ENCODE results near the gene VPS8.

VPS8 gene

DNA sequence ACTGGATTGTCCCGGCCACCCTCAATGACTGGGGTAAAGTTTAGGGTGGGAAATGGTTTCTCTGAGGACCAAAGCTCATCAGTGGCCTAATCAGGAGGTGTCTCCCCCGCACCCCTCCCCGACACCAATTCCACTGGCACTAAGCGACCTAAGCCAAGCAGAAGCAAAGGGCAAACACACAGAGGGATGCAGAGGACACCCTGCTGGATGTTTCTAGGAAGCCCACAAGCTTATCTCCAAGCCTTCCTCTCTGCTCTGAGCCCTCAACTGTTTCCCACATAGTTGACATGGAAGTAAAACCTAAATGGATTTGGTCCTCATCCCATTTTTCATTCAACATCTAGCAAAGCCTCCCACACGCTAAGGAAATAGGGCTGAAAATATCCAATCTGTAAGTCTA is 272.4 kb downstream of the VPS8 start:
- TF ChIP-seq ZNF565 (CRISPR knock-in tag; conservative IDR thresholded peaks at IDR 0.05; ENCODE audit: low read depth) (no peak), TOX (CRISPR knock-in tag; IDR thresholded peaks at IDR 0.05; ENCODE audit: borderline replicate concordance) (no peak), ZNF8 (CRISPR knock-in tag; IDR thresholded peaks at IDR 0.05) (no peak), PPARA (CRISPR knock-in tag; IDR thresholded peaks at IDR 0.05; ENCODE audit: borderline replicate concordance) (no peak)
- TF ChIP-seq, protein P1, sequence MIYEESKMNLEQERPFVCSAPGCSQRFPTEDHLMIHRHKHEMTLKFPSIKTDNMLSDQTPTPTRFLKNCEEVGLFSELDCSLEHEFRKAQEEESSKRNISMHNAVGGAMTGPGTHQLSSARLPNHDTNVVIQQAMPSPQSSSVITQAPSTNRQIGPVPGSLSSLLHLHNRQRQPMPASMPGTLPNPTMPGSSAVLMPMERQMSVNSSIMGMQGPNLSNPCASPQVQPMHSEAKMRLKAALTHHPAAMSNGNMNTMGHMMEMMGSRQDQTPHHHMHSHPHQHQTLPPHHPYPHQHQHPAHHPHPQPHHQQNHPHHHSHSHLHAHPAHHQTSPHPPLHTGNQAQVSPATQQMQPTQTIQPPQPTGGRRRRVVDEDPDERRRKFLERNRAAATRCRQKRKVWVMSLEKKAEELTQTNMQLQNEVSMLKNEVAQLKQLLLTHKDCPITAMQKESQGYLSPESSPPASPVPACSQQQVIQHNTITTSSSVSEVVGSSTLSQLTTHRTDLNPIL (CRISPR knock-in tag; IDR thresholded peaks at IDR 0.05; ENCODE audit: low read depth) = no peak
- no peak for ATAC-seq

DNA sequence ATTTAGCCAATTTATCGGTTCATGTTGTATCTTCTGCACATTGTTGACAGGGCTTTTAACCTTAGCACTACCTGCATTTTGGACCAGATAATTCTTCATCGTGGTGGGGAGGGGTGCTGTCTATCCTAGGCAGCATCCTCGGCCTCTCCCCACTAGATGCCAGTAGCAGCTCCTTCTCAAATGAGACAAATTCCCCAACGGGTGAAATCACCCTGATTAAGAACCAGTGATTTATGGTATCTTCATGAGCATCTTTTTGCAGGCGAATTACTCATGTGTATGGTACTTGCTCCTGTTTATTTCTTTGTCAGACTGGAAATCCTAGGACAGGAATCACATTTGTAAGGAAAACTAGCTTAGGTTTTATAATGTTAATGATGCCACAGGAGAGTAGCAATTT is 272.9 kb downstream of the VPS8 start:
- no peak for TF ChIP-seq ESRRG (CRISPR knock-in tag; IDR thresholded peaks at IDR 0.05)
- peak; percentile 66 for TF ChIP-seq ISL1 (CRISPR knock-in tag; IDR thresholded peaks at IDR 0.05)
- TF ChIP-seq, protein P1 (CRISPR knock-in tag; IDR thresholded peaks at IDR 0.05; ENCODE audit: low read depth) = peak; percentile 24; the same call in 1 of the 2 replicates
- ATAC-seq = peak; percentile 58

DNA sequence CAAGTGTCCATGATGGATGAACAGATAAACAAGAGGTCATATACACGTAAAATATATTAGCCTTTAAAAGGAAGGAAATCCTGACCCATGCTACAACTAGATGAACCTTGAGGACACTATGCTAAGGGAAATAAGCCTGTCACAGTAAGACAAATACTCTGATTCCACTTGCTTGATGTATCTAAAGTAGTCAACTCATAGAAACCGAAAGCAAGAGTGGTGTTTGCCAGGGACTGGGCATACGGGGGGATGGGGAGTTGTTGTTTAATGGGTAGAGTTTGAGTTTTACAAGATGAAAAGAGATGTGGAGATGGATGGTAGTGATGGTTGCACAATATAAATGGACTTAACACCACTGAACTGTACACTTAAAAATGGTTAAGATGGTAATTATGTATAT is 275.5 kb downstream of the VPS8 start:
- TF ChIP-seq OSR1 (CRISPR knock-in tag; IDR thresholded peaks at IDR 0.05) = no peak
- no peak for TF ChIP-seq SNAI2 (CRISPR knock-in tag; IDR thresholded peaks at IDR 0.05)
- no peak for TF ChIP-seq PPARA (CRISPR knock-in tag; IDR thresholded peaks at IDR 0.05; ENCODE audit: borderline replicate concordance)
- no peak for ATAC-seq

DNA sequence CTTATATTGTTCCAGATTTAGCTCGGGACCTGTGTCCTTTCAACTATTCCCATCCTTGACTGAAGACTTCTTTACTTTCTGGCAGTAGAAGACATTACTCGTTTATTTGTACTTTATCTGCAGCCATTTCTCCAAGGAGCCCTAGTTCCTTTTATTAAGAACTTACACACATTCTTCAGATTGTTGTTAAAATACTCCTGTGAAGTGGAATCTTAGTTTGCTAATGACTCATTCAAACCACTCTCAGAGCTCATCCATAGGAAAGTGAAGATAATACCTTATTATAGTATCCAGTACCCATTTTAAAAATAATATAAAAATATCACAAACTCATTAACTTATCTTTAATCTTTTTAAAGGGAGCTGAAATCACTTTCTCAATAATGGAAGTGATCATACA is 277.4 kb downstream of the VPS8 start:
- ATAC-seq = no peak

DNA sequence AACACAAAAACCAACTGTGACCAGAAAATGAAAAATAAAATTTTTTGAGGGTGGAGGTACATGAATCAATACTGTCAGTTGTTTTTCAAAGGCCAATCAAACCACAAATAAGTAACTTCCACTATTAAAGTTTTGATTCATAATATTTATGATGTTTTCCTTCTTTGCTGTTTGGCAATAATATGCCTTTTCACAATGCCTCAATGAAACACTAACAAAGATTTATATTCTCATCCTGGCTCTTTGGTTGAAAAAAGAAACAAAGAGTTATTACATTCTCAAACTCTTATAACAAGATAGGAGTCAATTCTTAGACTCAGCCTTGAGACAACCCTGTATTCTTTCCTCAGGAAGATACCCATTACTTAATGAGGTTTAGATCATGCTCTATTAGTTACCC is 277.8 kb downstream of the VPS8 start:
- no peak for ATAC-seq
- TF ChIP-seq ZNF565 (CRISPR knock-in tag; conservative IDR thresholded peaks at IDR 0.05; ENCODE audit: low read depth) = no peak
- TF ChIP-seq ZC3H10 (CRISPR knock-in tag; IDR thresholded peaks at IDR 0.05) = no peak
- TF ChIP-seq OSR1 (CRISPR knock-in tag; IDR thresholded peaks at IDR 0.05) = no peak
- TF ChIP-seq CSRNP3 (CRISPR knock-in tag; IDR thresholded peaks at IDR 0.05) = no peak
- no peak for TF ChIP-seq GLIS3 (CRISPR knock-in tag; IDR thresholded peaks at IDR 0.05)
- TF ChIP-seq ARNTL (CRISPR knock-in tag; IDR thresholded peaks at IDR 0.05; ENCODE audit: borderline replicate concordance, low read depth) = no peak
- no peak for TF ChIP-seq PPARA (CRISPR knock-in tag; IDR thresholded peaks at IDR 0.05; ENCODE audit: borderline replicate concordance)
- TF ChIP-seq TCF4 (CRISPR knock-in tag; IDR thresholded peaks at IDR 0.05; ENCODE audit: borderline replicate concordance) = no peak
- TF ChIP-seq ISL1 (CRISPR knock-in tag; IDR thresholded peaks at IDR 0.05) = no peak
- TF ChIP-seq CSDC2 (CRISPR knock-in tag; IDR thresholded peaks at IDR 0.05) = no peak
- no peak for TF ChIP-seq ZNF8 (CRISPR knock-in tag; IDR thresholded peaks at IDR 0.05)
- no peak for TF ChIP-seq TOX (CRISPR knock-in tag; IDR thresholded peaks at IDR 0.05; ENCODE audit: borderline replicate concordance)

More for the DNA sequence above, 277.4 kb downstream of the VPS8 start:
- no peak for TF ChIP-seq RARB (CRISPR knock-in tag; IDR thresholded peaks at IDR 0.05)
- TF ChIP-seq, protein P2, sequence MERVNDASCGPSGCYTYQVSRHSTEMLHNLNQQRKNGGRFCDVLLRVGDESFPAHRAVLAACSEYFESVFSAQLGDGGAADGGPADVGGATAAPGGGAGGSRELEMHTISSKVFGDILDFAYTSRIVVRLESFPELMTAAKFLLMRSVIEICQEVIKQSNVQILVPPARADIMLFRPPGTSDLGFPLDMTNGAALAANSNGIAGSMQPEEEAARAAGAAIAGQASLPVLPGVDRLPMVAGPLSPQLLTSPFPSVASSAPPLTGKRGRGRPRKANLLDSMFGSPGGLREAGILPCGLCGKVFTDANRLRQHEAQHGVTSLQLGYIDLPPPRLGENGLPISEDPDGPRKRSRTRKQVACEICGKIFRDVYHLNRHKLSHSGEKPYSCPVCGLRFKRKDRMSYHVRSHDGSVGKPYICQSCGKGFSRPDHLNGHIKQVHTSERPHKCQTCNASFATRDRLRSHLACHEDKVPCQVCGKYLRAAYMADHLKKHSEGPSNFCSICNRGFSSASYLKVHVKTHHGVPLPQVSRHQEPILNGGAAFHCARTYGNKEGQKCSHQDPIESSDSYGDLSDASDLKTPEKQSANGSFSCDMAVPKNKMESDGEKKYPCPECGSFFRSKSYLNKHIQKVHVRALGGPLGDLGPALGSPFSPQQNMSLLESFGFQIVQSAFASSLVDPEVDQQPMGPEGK (CRISPR knock-in tag; IDR thresholded peaks at IDR 0.05; ENCODE audit: borderline replicate concordance) = no peak
- TF ChIP-seq ZNF8 (CRISPR knock-in tag; IDR thresholded peaks at IDR 0.05) = no peak
- TF ChIP-seq BACH2 (CRISPR knock-in tag; IDR thresholded peaks at IDR 0.05; ENCODE audit: borderline replicate concordance) = no peak
- TF ChIP-seq ZNF70 (CRISPR knock-in tag; IDR thresholded peaks at IDR 0.05) = no peak
- no peak for TF ChIP-seq TSHZ2 (CRISPR knock-in tag; IDR thresholded peaks at IDR 0.05)
- TF ChIP-seq ESRRG (CRISPR knock-in tag; IDR thresholded peaks at IDR 0.05) = no peak
- no peak for TF ChIP-seq ZFP3 (CRISPR knock-in tag; IDR thresholded peaks at IDR 0.05)
- TF ChIP-seq ZC3H10 (CRISPR knock-in tag; IDR thresholded peaks at IDR 0.05) = no peak
- no peak for TF ChIP-seq TCF4 (CRISPR knock-in tag; IDR thresholded peaks at IDR 0.05; ENCODE audit: borderline replicate concordance)
- no peak for TF ChIP-seq TOX (CRISPR knock-in tag; IDR thresholded peaks at IDR 0.05; ENCODE audit: borderline replicate concordance)
